HG03280 (cell line): ENCODE measurements around the gene RUSF1.
"Not testable (repeated sequence)": the region's sequence is repeated elsewhere in the genome, so short reads cannot be mapped to it uniquely, and the experiment has no call there.

Experiments used
- ATAC-seq: cut with Tn5 transposase; IDR thresholded peaks from one replicate; pipeline ENCODE4 v1.9.1; 2021; ENCODE audit warnings: mild to moderate bottlenecking, moderate library complexity; ENCODE audit not compliant: unreplicated experiment

RUSF1 gene

GRCh38 chr16:31488468-31489297 lies 19.5 kb downstream of the RUSF1 start:
- no peak for ATAC-seq

- ATAC-seq: peak; percentile 73
These were observed 20.3 kb downstream of the RUSF1 start for GRCh38 chr16:31487720-31488467.

- ATAC-seq: no peak
These were observed 21.0 kb downstream of the RUSF1 start for GRCh38 chr16:31487071-31487719.

- no peak for ATAC-seq
These were observed 22.1 kb downstream of the RUSF1 start for GRCh38 chr16:31486045-31486444.

- ATAC-seq: no peak
These were observed 22.6 kb downstream of the RUSF1 start for GRCh38 chr16:31485571-31485970.

- no peak for ATAC-seq
These were observed 23.6 kb downstream of the RUSF1 start for GRCh38 chr16:31484491-31485171.

GRCh38 chr16:31484048-31484447 lies 24.1 kb downstream of the RUSF1 start:
- ATAC-seq: not testable (repeated sequence)

GRCh38 chr16:31483081-31483480 lies 25.1 kb downstream of the RUSF1 start, which contains the start of gene SLC5A2:
TSS of gene SLC5A2 (plus strand) at chr16:31483123. CDS start at chr16:31483137, 14 bp downstream.
- ATAC-seq: no peak

GRCh38 chr16:31480851-31481536 lies 27.2 kb downstream of the RUSF1 start:
- ATAC-seq: no peak

- ATAC-seq: no peak
These were observed 28.4 kb downstream of the RUSF1 start for GRCh38 chr16:31479751-31480150.

GRCh38 chr16:31478956-31479355 lies 29.2 kb downstream of the RUSF1 start:
- ATAC-seq: no peak

GRCh38 chr16:31477220-31478216 lies 30.7 kb downstream of the RUSF1 start:
- ATAC-seq: no peak

- peak; percentile 66 for ATAC-seq
These were observed 31.6 kb downstream of the RUSF1 start for GRCh38 chr16:31476303-31477219.

- ATAC-seq: no peak
These were observed 32.3 kb downstream of the RUSF1 start for GRCh38 chr16:31475946-31476302.

GRCh38 chr16:31474773-31475738 lies 33.1 kb downstream of the RUSF1 start:
- no peak for ATAC-seq

GRCh38 chr16:31474173-31474714 lies 33.9 kb downstream of the RUSF1 start:
- no peak for ATAC-seq
